HG02588 (cell line): Measurements from ENCODE around the gene PRKCA.

Source experiments
- ATAC-seq: cut with Tn5 transposase; IDR thresholded peaks from one replicate; pipeline ENCODE4 v1.9.1; 2021; ENCODE audit warnings: mild to moderate bottlenecking, moderate library complexity; ENCODE audit not compliant: unreplicated experiment

PRKCA gene

DNA sequence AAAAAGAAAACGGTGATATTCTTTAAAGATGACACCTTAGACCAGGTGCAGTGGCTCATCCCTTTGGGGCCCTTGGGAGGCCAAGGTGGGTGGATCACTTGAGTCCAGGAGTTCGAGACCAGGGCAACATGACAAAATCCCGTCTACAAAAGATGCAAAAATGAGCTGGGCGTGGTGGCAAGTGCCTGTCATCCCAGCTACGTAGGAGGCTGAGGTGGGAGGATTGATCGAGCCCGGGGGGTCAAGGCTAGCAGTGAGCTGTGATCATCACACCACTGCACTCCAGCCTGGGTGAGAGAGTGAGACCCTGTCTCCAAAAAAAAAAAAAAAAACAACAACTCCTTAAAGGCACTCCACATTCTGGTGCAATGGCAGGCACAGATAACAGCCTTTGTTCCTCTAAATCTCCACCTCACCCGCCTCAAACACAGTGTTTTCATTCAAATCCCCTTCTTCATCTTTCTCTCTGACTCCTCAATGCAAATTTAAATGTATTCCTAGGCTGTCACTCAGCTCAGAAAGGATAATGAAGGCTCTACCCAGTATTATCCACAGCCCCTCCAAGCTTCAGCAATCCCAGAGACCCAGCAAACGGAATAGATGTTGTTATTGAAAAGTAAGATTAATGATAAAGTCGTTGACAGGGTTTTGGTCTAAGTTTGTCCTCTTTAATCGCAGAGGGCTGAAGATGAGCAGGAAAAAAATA lies 476.3 kb downstream of the PRKCA start:
- ATAC-seq = no peak

DNA sequence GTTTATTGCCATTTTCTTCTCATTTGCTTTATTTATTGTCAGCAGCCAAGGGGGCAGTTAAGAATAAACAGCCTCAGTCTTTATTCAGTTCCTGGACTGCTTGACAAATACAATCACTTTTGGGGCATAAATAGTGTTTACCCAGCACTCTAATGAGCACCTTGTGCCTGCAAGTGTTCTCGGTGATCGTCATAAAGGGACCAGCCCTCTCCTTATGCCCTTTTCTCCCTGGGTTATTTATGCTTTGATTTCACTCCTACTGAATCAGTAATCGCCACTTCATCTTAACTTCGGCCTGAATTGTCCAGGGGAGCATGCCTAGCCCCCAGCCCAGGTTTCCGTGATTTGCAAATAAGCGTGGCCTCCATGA lies 476.8 kb downstream of the PRKCA start:
- no peak for ATAC-seq

GRCh38 chr17:66781135-66781534 lies 478.7 kb downstream of the PRKCA start:
- ATAC-seq = no peak

- no peak for ATAC-seq
Observed at GRCh38 chr17:66782851-66783250, 480.4 kb downstream of the PRKCA start.

- no peak for ATAC-seq
Observed at GRCh38 chr17:66783656-66784381, 481.4 kb downstream of the PRKCA start.

DNA sequence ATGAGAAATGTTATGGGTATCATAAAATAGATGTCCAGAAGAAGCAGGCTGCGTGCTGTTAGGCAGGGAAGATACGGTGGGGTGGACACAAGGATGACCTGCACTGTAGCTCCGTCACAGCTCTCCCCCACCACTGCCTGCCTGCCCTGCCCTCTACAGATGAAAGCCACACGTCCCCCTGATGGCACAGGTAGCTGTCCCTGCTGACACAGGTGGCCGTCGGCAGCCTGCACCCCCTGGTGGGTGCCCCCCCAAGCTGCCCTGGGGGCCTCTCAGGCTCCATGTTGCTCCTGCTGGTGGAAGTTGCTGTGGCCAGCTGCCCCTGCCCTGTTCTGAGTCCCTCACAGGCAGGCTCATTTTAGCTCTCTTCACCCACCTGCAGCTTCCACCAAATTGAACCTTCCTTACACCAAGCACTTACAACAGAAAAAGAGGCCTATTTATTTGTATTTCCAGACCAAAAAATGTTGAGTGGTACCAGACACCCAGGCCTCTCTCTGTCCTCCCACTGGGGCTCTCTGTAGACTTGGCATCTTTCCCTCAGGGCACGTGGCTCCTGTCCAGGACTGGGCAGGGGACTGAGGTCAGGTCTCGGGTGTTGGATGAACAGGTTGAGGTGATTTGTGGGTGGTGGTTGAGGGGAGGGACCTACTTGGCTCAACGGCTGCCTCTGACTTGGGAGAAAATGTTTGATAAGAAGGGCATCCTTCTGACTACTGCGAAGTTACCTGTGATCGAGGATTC lies 482.4 kb downstream of the PRKCA start:
- ATAC-seq = no peak

- ATAC-seq = no peak
Observed at GRCh38 chr17:66786107-66786506, 483.7 kb downstream of the PRKCA start.

DNA sequence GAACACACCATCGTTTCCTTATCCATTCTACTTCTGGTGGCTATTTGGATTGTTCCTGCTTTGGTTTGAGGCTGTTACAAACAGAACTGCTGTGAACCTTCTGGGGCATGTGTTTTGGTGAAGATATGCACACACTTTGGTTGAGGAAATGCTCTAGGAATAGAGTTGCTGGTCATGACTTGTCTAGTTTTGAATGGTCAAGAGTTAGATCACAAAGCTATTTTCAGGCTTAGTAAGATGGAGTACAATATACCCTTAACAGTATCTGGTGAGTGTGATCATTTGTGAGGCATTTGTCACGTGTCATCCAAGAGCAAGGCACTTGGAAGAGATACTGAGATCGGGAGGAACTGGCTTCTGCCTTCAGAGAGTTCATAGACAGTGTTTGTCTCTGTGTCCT lies 485.5 kb downstream of the PRKCA start:
- ATAC-seq = no peak

- no peak for ATAC-seq
Observed at GRCh38 chr17:66789093-66789492, 486.7 kb downstream of the PRKCA start.

GRCh38 chr17:66789961-66790437 lies 487.6 kb downstream of the PRKCA start:
- ATAC-seq = no peak

DNA sequence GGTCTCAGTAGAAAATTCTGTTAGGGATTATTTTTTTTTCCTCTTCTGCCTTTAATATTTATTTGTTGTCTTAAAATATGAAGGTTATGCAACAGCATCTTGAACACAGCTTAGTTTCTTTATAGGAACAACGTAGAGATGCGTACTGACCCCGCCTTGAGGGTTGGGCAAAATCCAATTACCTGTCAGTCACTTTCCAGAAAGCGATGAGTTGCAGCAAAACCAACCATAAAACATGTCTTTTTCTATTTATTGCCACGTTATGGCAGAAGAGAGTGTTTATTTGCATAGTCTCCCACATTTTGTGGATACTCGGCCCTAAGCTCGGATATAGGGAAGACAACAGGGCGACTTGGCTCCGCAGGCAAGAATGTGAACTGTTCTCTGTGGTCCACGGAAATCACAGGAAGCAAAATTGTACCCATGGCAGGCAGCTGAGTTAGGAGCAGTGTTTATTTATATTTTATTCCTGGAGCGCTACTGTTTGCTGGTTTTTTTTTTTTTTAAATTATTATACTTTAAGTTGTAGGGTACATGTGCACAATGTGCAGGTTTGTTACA lies 488.2 kb downstream of the PRKCA start:
- no peak for ATAC-seq

DNA sequence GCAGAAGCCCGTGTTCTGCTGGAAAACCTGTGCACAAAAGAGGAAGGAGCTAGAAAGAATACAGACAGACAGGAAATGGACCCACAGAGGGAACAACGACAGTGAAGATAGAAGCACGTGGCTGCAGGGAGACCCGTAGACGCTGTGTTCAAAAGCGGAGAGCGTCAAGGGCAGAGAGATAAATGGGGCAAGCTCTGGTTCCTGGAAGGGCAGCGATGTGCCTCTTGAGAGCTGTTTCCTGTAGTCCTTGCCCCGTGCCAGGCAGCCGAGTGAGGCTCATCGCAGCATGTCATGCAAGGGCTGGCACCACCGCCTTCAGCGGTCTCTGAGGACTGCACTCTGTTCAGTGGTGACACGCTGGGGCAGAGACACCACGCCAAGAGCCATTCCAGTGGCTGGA lies 488.9 kb downstream of the PRKCA start:
- no peak for ATAC-seq

DNA sequence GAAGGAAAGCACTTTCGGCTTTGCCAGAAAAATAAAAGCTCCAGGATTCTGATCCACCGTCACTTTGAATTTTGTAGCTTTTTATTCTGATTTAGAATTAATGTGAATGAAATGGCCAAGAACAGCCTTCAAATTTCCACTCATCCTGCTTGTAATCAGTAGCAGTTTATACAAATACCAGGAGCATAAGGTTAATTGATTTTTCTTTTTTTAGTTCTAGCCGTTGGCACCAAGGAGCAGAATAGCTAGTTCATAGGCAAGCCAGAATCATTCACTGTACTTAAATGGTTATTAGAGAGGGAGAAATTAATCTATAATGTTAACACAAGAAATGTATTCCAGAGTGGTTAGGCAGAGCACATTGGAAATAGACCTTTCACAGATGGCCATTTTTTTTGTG lies 491.4 kb downstream of the PRKCA start:
- ATAC-seq = no peak

GRCh38 chr17:66795486-66795885 lies 493.1 kb downstream of the PRKCA start:
- no peak for ATAC-seq

- ATAC-seq = no peak
Observed at GRCh38 chr17:66799849-66800537, 497.6 kb downstream of the PRKCA start.

- no peak for ATAC-seq
Observed at GRCh38 chr17:66803474-66803951, 501.1 kb downstream of the PRKCA start.

DNA sequence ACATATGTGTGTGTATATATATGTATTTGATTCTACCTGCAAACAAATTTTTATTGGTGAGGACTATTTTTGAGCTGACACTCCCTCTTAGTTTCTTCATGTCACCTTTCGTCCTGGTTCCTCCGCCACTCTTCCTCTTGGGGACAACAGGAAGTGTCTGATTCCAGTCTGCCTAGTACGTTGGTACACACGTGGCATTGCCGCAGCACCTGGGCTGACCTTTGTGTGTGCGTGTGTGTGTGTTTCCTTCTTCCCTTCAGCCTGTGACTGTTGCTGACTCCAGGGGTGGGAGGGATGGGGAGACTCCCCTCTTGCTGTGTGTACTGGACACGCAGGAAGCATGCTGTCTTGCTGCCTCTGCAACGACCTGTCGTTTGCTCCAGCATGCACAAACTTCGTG lies 503.2 kb downstream of the PRKCA start:
- no peak for ATAC-seq

GRCh38 chr17:66807182-66807581 lies 504.8 kb downstream of the PRKCA start:
- ATAC-seq = no peak

- ATAC-seq = no peak
Observed at GRCh38 chr17:66809408-66809807, 507.0 kb downstream of the PRKCA start.

- no peak for ATAC-seq
Observed at GRCh38 chr17:66810951-66811682, 508.7 kb downstream of the PRKCA start.
